Superior temporal gyrus (tissue), 1 donor: ENCODE results near the gene FICD.

Experiments
- DNase-seq: peaks from one replicate; pipeline ENCODE4 v3.0.0-alpha.2; 2016; ENCODE audit errors: extremely low spot score

The FICD gene

GRCh38 chr12:108567406-108568337 is 52.6 kb downstream of the FICD start:
- DNase-seq = no peak

GRCh38 chr12:108568338-108569154 is 53.5 kb downstream of the FICD start:
- DNase-seq = no peak
